ENCODE measurements around the gene TRIOBP. TPM values are rescaled to one million over a fixed set of nuclear protein-coding genes. Genes with fewer than 3 reads are reported as not detected.

TRIOBP gene
- total RNA-seq, 1 donor from 2014 or later: 53.2 TPM

GRCh38 chr22:37776639-37777005, 79.8 kb downstream of the TRIOBP start:
- peaks cover 8% of the 10 kb centered on the region for H3K36me3 Mint-ChIP-seq (ENCODE audit: low read depth)
- no peak for TF ChIP-seq CTCF (conservative IDR thresholded peaks at IDR 0.05)
- no peak overlapping the region for H3K4me3 Mint-ChIP-seq
- peaks cover 14% of the 10 kb centered on the region for H3K4me1 Mint-ChIP-seq
- peaks cover 5% of the 10 kb centered on the region for H3K27me3 Mint-ChIP-seq (ENCODE audit: low read depth)
- DNase-seq (ENCODE audit: low read depth, low spot score): no peak
- no peaks in the 10 kb centered on the region for H3K9me3 Mint-ChIP-seq
- no peak overlapping the region for H3K27ac Mint-ChIP-seq (ENCODE audit: unreplicated experiment)

- no peaks in the 10 kb centered on the region for H3K9me3 Mint-ChIP-seq
Observed at GRCh38 chr22:37777122-37777687, 80.4 kb downstream of the TRIOBP start.

GRCh38 chr22:37778370-37779009, 81.6 kb downstream of the TRIOBP start:
- Mint-ChIP-seq H3K36me3 (ENCODE audit: low read depth) (peaks cover 5% of the 10 kb centered on the region), H3K4me3 (no peak overlapping the region), H3K9me3 (no peaks in the 10 kb centered on the region), H3K27ac (ENCODE audit: unreplicated experiment) (no peak overlapping the region), H3K27me3 (ENCODE audit: low read depth) (peaks cover 5% of the 10 kb centered on the region), H3K4me1 (peaks cover 19% of the 10 kb centered on the region)
- DNase-seq (ENCODE audit: low read depth, low spot score): no peak
- no peak for TF ChIP-seq CTCF (conservative IDR thresholded peaks at IDR 0.05)

More at GRCh38 chr22:37777122-37777687, 80.4 kb downstream of the TRIOBP start:
- Mint-ChIP-seq H3K36me3 (ENCODE audit: low read depth) (peaks cover 8% of the 10 kb centered on the region), H3K27me3 (ENCODE audit: low read depth) (peaks cover 5% of the 10 kb centered on the region), H3K4me1 (peaks cover 19% of the 10 kb centered on the region), H3K4me3 (no peak overlapping the region), H3K27ac (ENCODE audit: unreplicated experiment) (no peak overlapping the region)
- DNase-seq (ENCODE audit: low read depth, low spot score): no peak
- TF ChIP-seq CTCF (conservative IDR thresholded peaks at IDR 0.05): no peak

- Mint-ChIP-seq H3K27ac (ENCODE audit: unreplicated experiment) (peak overlapping the region; percentile 75), H3K4me3 (peak overlapping the region; percentile 31), H3K27me3 (ENCODE audit: low read depth) (peaks cover 5% of the 10 kb centered on the region), H3K36me3 (ENCODE audit: low read depth) (peaks cover 2% of the 10 kb centered on the region), H3K9me3 (no peaks in the 10 kb centered on the region), H3K4me1 (peaks cover 16% of the 10 kb centered on the region)
- TF ChIP-seq CTCF (conservative IDR thresholded peaks at IDR 0.05): peak; percentile 14
- no peak for DNase-seq (ENCODE audit: low read depth, low spot score)
Observed at GRCh38 chr22:37781434-37782059, 84.7 kb downstream of the TRIOBP start.

- no peaks in the 10 kb centered on the region for H3K9me3 Mint-ChIP-seq
- no peak overlapping the region for H3K27ac Mint-ChIP-seq (ENCODE audit: unreplicated experiment)
- no peak overlapping the region for H3K4me3 Mint-ChIP-seq
- peaks cover 5% of the 10 kb centered on the region for H3K27me3 Mint-ChIP-seq (ENCODE audit: low read depth)
- DNase-seq (ENCODE audit: low read depth, low spot score): no peak
- H3K4me1 Mint-ChIP-seq: peaks cover 16% of the 10 kb centered on the region
- peak; percentile 17 for TF ChIP-seq CTCF (conservative IDR thresholded peaks at IDR 0.05)
- peaks cover 2% of the 10 kb centered on the region for H3K36me3 Mint-ChIP-seq (ENCODE audit: low read depth)
Observed at GRCh38 chr22:37782340-37783168, 85.7 kb downstream of the TRIOBP start.
